SK-N-SH (cell line): Measurements from ENCODE around the gene UBXN10. TPM values are rescaled to one million over a fixed set of nuclear protein-coding genes. Genes with fewer than 3 reads are reported as not detected.

Experiments
- CTCF ChIA-PET: fragments of 300-600, 350-600 bp; formaldehyde crosslinking; extraction: SDS; loops from one replicate; lab custom pipeline; 2021; lab: Yijun Ruan, JAX
- POLR2A ChIA-PET: fragments of 350-600 bp; sonication (Branson Sonifier 250); formaldehyde crosslinking; extraction: SDS; loops from one replicate; lab custom pipeline; 2020; ENCODE audit warnings: antibody characterized with exemption, inconsistent platforms; lab: Yijun Ruan, JAX
- DNase-seq: peaks from one replicate; pipeline ENCODE4 v3.0.0; 2012
- H2AFZ ChIP-seq: fragments of 200-600 bp; sonication (generic); 2 replicates; pipeline ENCODE4 v1.8.1; 2016; ENCODE audit warnings: antibody characterized with exemption, mild to moderate bottlenecking, low read depth
- H3F3A ChIP-seq: fragments of 200-600 bp; sonication (generic); replicated peaks from 2 replicates; pipeline ENCODE3; 2016; ENCODE audit warnings: antibody characterized with exemption, mild to moderate bottlenecking; ENCODE audit not compliant: insufficient read depth
- H3K27ac ChIP-seq, 2 experiments: fragments of 200-500 bp in 1 of 2; fragments of 200-600 bp in 1 of 2; sonication (Bioruptor generic) in 1 of 2; sonication (generic), shearing (Covaris generic) in 1 of 2; 2 replicates each; pipeline versions ENCODE4 v1.5.1 to v1.6.1; 2014 to 2016; ENCODE audit warnings: low read depth in 2 of 2, inconsistent platforms in 1 of 2, low read length in 1 of 2, mild to moderate bottlenecking in 1 of 2, mixed read lengths in 1 of 2
- H3K27me3 ChIP-seq: fragments of 200-600 bp; sonication (generic), shearing (Covaris generic); 2 replicates; pipeline ENCODE4 v1.6.1; 2016; ENCODE audit warnings: mixed run types; ENCODE audit not compliant: insufficient read depth
- H3K36me3 ChIP-seq, 2 experiments: fragments of 200-500 bp in 1 of 2; fragments of 200-600 bp in 1 of 2; sonication (Bioruptor generic) in 1 of 2; sonication (generic) in 1 of 2; replicated peaks in 1 of 2; 2 replicates each; pipeline versions ENCODE3 to v1.5.1; 2014 to 2016; ENCODE audit warnings: low read length in 1 of 2, mild to moderate bottlenecking in 1 of 2; ENCODE audit not compliant: insufficient read depth in 2 of 2, control insufficient read depth in 1 of 2
- H3K4me1 ChIP-seq, 2 experiments: fragments of 200-500 bp in 1 of 2; fragments of 200-600 bp in 1 of 2; sonication (Bioruptor generic) in 1 of 2; sonication (generic), shearing (Covaris generic) in 1 of 2; 2 replicates each; pipeline versions ENCODE4 v1.5.1 to v1.6.1; 2014 to 2016; ENCODE audit warnings: low read depth in 1 of 2, low read length in 1 of 2, mixed run types in 1 of 2; ENCODE audit not compliant: insufficient read depth in 2 of 2, control insufficient read depth in 1 of 2
- H3K4me2 ChIP-seq: fragments of 200-600 bp; sonication (generic), shearing (Covaris generic); 2 replicates; pipeline ENCODE4 v1.6.1; 2017; ENCODE audit warnings: mixed run types
- H3K4me3 ChIP-seq, 2 experiments: fragments of 200-500 bp in 1 of 2; fragments of 200-600 bp in 1 of 2; sonication (Bioruptor generic) in 1 of 2; sonication (generic), shearing (Covaris generic) in 1 of 2; 2 replicates each; pipeline versions ENCODE4 v1.5.1 to v1.8.1; 2014 to 2016; ENCODE audit warnings: low read depth in 2 of 2, inconsistent platforms in 1 of 2, low read length in 1 of 2, mild to moderate bottlenecking in 1 of 2, mixed read lengths in 1 of 2, moderate library complexity in 1 of 2
- H3K79me2 ChIP-seq: fragments of 200-600 bp; sonication (generic); 2 replicates; pipeline ENCODE4 v1.8.1; 2017; ENCODE audit warnings: mild to moderate bottlenecking; ENCODE audit not compliant: insufficient read depth
- H3K9ac ChIP-seq: fragments of 200-600 bp; sonication (generic); 2 replicates; pipeline ENCODE4 v1.6.1; 2017; ENCODE audit warnings: mixed run types
- H3K9me2 ChIP-seq: fragments of 200-600 bp; sonication (generic); 2 replicates; pipeline ENCODE4 v1.6.1; 2017; ENCODE audit warnings: mixed run types
- H3K9me3 ChIP-seq: fragments of 200-600 bp; sonication (generic); 2 replicates; pipeline ENCODE4 v1.6.1; 2017; ENCODE audit warnings: mixed run types, mild to moderate bottlenecking, moderate library complexity
- H4K20me1 ChIP-seq: fragments of 200-600 bp; sonication (generic); 2 replicates; pipeline ENCODE4 v1.6.1; 2017; ENCODE audit warnings: mild to moderate bottlenecking, mixed run types; ENCODE audit not compliant: insufficient read depth
- FOSL2 ChIP-seq: IDR thresholded peaks from 2 replicates; pipeline ENCODE4 v1.4.0; 2012; ENCODE audit warnings: low read depth, mild to moderate bottlenecking, moderate library complexity, borderline replicate concordance
- NFIC ChIP-seq: IDR thresholded peaks from 2 replicates; pipeline ENCODE4 v1.4.0; 2012; ENCODE audit warnings: borderline replicate concordance
- NRF1 ChIP-seq: IDR thresholded peaks from 2 replicates; pipeline ENCODE4 v1.6.1; 2012; ENCODE audit warnings: low read depth, mild to moderate bottlenecking, low read length
- RFX5 ChIP-seq: IDR thresholded peaks from 2 replicates; pipeline ENCODE4 v1.6.1; 2012; ENCODE audit warnings: mild to moderate bottlenecking, improper control_type of control experiment, low read length
- TCF12 ChIP-seq: IDR thresholded peaks from 2 replicates; pipeline ENCODE4 v1.4.0; 2012
- WGBS: methylation state at CpG from one replicate; pipeline ENCODE4 v1.1.6; 2017; ENCODE audit warnings: low lambda C conversion rate; 5-methylcytosine and 5-hydroxymethylcytosine counted together
- polyA plus RNA-seq, 3 experiments: library from polyadenylated mRNA; depleted of rRNA; stranded (reverse); fragments of >200 nt; gene quantifications; 2 replicates each; pipeline ENCODE4 v1.2.3, GENCODE V29; 2012

UBXN10 gene
- polyA plus RNA-seq, 1 of the 3 experiments (the other 2 are of a cell fraction): not detected

DNA sequence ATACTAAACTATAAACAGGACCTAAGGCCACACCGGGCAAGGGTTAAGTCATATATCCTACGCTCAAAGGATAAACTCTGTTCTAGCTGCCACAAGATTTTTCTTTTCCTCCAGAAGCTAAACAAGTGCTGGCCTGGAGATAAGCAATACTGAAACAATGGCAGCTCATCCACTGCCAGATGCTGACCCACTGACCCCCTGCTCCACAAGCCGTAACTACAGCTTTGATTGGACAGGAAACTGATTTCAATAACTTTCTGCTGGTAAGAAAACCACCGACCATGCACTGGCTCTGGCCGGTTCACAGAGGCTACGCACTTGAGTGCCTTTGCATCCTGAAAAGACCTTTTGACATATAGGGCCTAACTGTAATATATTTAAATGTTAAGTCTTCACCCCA, 51.8 kb downstream of the UBXN10 start (continued):
- TF ChIP-seq FOSL2: no peak
- TF ChIP-seq NRF1: no peak

DNA sequence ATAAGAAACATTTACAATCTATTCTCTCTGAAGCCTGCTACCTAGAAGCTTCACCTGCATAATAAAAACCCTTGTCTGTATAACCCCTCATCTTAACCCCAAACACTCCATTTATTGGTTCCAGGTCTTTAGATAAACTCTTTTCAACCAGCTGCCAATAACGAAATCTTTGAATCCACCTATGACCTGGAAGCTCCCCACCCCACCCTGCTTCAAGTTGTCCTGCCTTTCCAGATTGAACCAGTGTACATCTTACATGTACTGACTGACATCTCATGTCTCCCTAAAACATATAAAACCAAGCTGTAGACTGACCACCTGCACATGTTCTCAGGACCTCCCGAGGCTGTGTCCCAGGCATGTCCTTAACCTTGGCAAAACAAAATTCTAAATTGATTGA, 54.1 kb downstream of the UBXN10 start:
- CTCF ChIA-PET: interaction anchor here (1.3 to 2.1 kb wide), 2 partner anchors 20 to 26 kb away, joined by 5 to 6 read pairs; no protein-coding TSS in a partner anchor
- WGBS: 21% methylated on average over 2 of the region's 2 CpGs

DNA sequence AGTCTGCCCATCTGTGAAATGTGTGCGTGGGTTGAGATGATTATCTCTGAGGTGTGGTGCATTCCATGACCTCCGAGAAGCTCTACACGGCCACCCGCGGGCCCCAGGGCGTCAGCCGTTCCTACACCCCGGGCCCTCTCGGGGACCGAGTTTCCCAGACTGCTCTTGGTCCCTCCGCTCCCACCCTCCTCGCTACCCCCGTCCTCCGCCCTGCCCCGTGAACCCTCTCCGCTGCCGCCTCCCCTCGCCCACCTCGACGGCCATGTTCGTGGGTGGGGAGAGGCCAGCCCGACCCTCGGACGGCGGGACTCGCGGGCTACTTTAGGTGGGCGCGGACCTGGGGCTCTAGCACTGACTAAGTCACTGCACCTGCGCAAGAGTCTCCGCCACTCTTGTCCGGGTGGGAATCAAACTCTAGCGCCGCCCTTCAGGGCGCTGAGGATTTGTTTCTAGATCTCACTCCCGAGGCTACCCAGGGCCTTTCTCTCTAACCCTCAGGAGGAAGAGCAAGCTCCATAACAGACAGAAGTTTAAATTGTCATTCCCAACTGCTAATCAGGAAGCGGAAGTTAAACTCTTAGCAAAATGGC, 57.1 kb downstream of the UBXN10 start:
- Histone ChIP-seq H3K9me2 (no peaks in the 10 kb centered on the region), H3K4me1 (no peaks in the 10 kb centered on the region), H3K79me2 (no peaks in the 10 kb centered on the region), H3K36me3 (no peaks in the 10 kb centered on the region), H3F3A (no peaks in the 10 kb centered on the region), H3K27ac (no peak overlapping the region), H3K9me3 (no peaks in the 10 kb centered on the region), H4K20me1 (no peaks in the 10 kb centered on the region), H3K4me2 (no peak overlapping the region), H3K4me3 (no peak overlapping the region), H3K27me3 (no peaks in the 10 kb centered on the region; the same call in none of the 2 replicates), H3K9ac (no peak overlapping the region), H2AFZ (no peak overlapping the region)
- CTCF ChIA-PET: interaction anchor here (1.1 to 1.5 kb wide), 2 partner anchors 10 to 188 kb away, joined by 4 to 5 read pairs; no protein-coding TSS in a partner anchor
- DNase-seq: no peak
- TF ChIP-seq NFIC (no peak), RFX5 (no peak)
- POLR2A ChIA-PET: no interaction called here
- WGBS: 82% methylated on average over 28 of the region's 37 CpGs

More for the DNA sequence above, 54.1 kb downstream of the UBXN10 start:
- no peaks in the 10 kb centered on the region for H3F3A ChIP-seq
- no peaks in the 10 kb centered on the region for H3K9me2 ChIP-seq
- no peaks in the 10 kb centered on the region for H3K79me2 ChIP-seq
- no peaks in the 10 kb centered on the region; the same call in none of the 2 replicates for H3K27me3 ChIP-seq
- H3K4me2 ChIP-seq: no peak overlapping the region
- POLR2A ChIA-PET: no interaction called here
- DNase-seq: no peak
- H4K20me1 ChIP-seq: no peaks in the 10 kb centered on the region
- H2AFZ ChIP-seq: no peak overlapping the region
- peaks cover 0 to 2% of the 10 kb centered on the region in 2 experiments; a peak in 1 of 4 replicates for H3K4me1 ChIP-seq
- no peaks in the 10 kb centered on the region for H3K36me3 ChIP-seq
- no peak for TF ChIP-seq TCF12
- H3K27ac ChIP-seq: no peak overlapping the region
- H3K9ac ChIP-seq: no peak overlapping the region
- H3K9me3 ChIP-seq: no peaks in the 10 kb centered on the region
- no peak overlapping the region for H3K4me3 ChIP-seq

Other genes starting within 250 kb of the UBXN10 start
- gene PLA2G2A, start 206.5 kb upstream of the UBXN10 start, polyA plus RNA-seq (2012; rRNA removed): not detected in 2 replicates
- gene PLA2G5, start 115.9 kb upstream of the UBXN10 start, polyA plus RNA-seq (2012; rRNA removed): not detected in 2 replicates
- gene PLA2G2D, start 66.6 kb upstream of the UBXN10 start, polyA plus RNA-seq (2012; rRNA removed): not detected in 2 replicates
- gene PLA2G2F, start 46.8 kb upstream of the UBXN10 start, polyA plus RNA-seq (2012; rRNA removed): not detected in 2 replicates
- gene PLA2G2C, start 422 bp downstream of the UBXN10 start, polyA plus RNA-seq (2012; rRNA removed): not detected in 2 replicates
- gene VWA5B1, start 104.8 kb downstream of the UBXN10 start, polyA plus RNA-seq (2012; rRNA removed): not detected in 2 replicates